Kidney tubule cell (primary cell): Measurements from ENCODE around the gene PLS1.
"Not testable (repeated sequence)": the region's sequence is repeated elsewhere in the genome, so short reads cannot be mapped to it uniquely, and the experiment has no call there.

Source experiments
- DNase-seq: peaks from one replicate; pipeline ENCODE4 v3.0.0-alpha.2; 2018; ENCODE audit warnings: low spot score

The PLS1 gene

DNA sequence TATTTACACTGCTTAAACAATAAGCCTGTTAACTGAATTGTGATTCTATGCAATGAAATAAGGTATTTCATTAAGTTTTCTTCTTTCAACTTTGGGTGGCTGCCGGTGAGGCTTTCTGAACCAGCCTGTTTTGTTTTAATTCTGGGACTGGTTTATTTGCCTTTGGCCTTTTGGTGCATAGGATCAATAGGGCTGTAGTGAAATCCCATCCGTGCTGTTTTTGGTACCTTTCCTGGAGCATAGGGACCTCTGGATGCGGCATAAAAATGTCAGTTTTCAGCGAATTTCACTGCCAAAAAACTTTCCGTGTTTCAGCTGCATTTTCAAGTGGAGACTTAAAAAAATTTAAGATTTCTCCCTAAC lies 514 bp downstream of the PLS1 start:
- no peak for DNase-seq

GRCh38 chr3:142597906-142598305 lies 1.7 kb downstream of the PLS1 start:
- DNase-seq, result no peak

GRCh38 chr3:142601713-142602112 lies 5.5 kb downstream of the PLS1 start:
- DNase-seq, result no peak

- DNase-seq, result no peak
Observed at GRCh38 chr3:142602619-142603385, 6.6 kb downstream of the PLS1 start.

DNA sequence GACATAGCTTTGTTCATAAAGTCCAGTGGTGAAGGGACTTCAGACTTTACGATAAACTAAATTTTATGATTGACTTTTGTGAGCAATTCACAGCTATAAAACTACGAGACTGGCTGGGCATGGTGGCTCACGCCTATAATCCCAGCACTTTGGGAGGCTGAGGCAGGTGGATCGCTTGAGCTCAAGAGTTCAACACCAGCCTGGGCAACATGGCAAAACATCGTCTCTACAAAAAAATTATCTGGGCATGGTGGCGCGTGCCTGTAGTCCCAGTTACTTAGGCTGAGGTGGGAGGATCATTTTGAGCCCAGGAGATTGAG lies 7.2 kb downstream of the PLS1 start:
- DNase-seq, result not testable (repeated sequence)

- no peak for DNase-seq
Observed at GRCh38 chr3:142604940-142605339, 8.7 kb downstream of the PLS1 start.

GRCh38 chr3:142608631-142609030 lies 12.4 kb downstream of the PLS1 start:
- no peak for DNase-seq

GRCh38 chr3:142609136-142609535 lies 12.9 kb downstream of the PLS1 start:
- DNase-seq, result peak; percentile 26

- no peak for DNase-seq
Observed at GRCh38 chr3:142611206-142611605, 15.0 kb downstream of the PLS1 start.

- peak; percentile 61 for DNase-seq
Observed at GRCh38 chr3:142613491-142613890, 17.3 kb downstream of the PLS1 start.

GRCh38 chr3:142614059-142614626 lies 17.9 kb downstream of the PLS1 start:
- DNase-seq, result no peak

- peak; percentile 39 for DNase-seq
Observed at GRCh38 chr3:142615171-142615570, 19.0 kb downstream of the PLS1 start.

GRCh38 chr3:142618917-142619461 lies 22.8 kb downstream of the PLS1 start:
- peak; percentile 32 for DNase-seq

DNA sequence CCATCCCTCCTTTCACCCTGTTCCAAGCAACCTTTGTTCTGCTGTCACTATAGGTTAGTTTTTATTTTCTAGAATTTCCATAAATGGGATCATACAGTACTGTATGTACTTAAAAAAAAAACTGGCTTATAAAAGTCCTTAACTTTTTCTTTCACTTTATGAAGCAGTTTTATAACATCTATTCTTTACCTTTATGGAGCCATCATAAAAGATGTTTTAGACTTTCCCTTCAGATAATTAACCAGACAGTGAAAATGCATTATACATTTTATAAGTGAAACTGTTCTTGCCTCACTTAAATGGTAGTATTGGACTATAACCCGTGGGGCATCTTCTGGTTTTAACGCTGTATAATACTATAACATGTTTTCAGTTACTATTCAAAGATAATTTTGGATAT lies 26.2 kb downstream of the PLS1 start:
- DNase-seq, result no peak

DNA sequence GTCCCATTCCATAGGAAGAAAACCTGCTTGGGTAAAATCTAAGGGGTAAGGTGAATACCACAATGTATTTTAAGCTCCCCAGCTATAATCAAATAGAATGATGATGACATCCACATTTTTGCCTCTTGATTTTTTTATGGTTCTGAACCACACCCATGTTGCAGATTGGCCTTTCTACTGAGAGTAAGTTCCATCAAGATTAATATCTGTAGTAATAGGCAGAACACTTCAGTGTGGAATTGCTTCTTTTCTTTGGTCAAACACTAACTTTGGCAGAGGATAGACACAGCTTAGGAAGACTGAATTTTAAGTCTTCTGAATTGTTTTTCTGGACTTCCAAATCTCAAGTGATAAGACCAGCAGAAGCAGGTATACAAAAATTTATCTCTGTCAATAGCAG lies 27.0 kb downstream of the PLS1 start:
- no peak for DNase-seq

GRCh38 chr3:142624341-142625152 lies 28.4 kb downstream of the PLS1 start:
- no peak for DNase-seq

- DNase-seq, result no peak
Observed at GRCh38 chr3:142625153-142625440, 28.9 kb downstream of the PLS1 start.

GRCh38 chr3:142626971-142627370 lies 30.8 kb downstream of the PLS1 start:
- no peak for DNase-seq

DNA sequence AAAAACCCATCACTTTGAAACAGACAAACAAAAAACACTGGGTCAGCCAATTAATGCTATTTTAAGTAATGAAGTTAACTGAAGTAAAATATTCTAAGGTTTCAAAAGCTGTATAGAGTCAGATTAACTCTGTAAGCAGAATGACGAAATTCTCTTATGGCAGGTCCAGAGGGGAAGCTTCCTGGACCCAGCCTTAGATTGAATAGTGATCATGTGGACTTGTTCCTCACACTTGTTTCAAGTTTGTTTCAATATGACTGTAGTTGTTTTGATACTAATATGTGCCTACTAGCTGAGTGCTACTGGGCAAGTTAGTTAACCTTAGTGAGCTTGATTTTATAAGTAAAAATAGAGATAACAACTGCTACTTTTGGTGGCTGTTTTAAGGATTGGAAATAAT lies 32.6 kb downstream of the PLS1 start:
- no peak for DNase-seq

GRCh38 chr3:142633073-142633472 lies 36.9 kb downstream of the PLS1 start:
- no peak for DNase-seq

DNA sequence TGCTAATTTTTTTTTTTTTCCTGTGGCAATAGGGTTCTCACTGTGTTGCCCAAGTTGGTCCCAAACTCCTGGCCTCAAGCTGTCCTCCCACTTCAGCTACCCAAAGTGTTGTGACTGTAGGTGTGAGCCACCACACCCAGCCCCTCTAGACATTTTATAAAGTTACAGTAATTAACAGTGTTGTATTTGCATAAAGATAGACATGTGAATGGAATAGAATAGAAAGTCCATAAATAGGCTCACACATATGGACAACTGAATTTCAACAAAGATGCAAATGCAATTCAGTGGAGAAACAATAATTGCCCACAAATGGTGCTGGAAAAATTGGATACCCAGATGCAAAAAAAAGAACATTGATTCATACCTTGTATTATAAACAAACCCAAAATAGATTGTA lies 39.9 kb downstream of the PLS1 start:
- DNase-seq, result no peak

GRCh38 chr3:142636664-142637063 lies 40.5 kb downstream of the PLS1 start:
- no peak for DNase-seq

DNA sequence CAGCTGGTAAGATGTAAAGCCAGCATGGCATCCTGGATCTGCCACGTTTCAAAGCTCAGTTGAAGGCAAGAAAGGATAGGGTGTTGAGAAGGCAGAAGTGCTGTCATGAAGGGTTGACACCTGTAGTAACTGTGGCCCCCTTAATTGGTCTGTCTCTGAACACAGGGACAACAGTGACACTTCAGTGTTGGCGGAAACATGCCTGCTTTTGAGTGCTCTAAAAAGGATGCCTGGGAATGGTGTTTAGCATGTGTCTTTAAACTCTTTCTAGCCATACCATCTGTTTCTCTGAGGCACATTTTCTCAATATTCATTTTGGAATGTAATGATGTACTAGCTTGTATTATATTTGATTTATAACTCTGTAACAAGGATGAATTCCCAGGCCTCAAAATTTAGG lies 42.1 kb downstream of the PLS1 start:
- no peak for DNase-seq
